ENCODE data around the gene FRMD6.

GRCh38 chr14:51613416-51613815, 38.3 kb upstream of the FRMD6 start:
- TF ChIP-seq REST (IDR thresholded peaks at IDR 0.05; ENCODE audit: insufficient read depth in 1 of 2, low read depth in 2 of 2, low read length in 2 of 2), result no peak
- no peak for TF ChIP-seq POLR2AphosphoS5 (IDR thresholded peaks at IDR 0.05; ENCODE audit: low read depth, low read length)
- TF ChIP-seq TAF1 (IDR thresholded peaks at IDR 0.05; ENCODE audit: borderline replicate concordance, insufficient read depth, low read length), result no peak
- TF ChIP-seq SIN3A (IDR thresholded peaks at IDR 0.05; ENCODE audit: borderline replicate concordance, insufficient read depth, low read length), result no peak
- TF ChIP-seq FOXP2 (optimal IDR thresholded peaks at IDR 0.05; ENCODE audit: borderline replicate concordance, extremely low read depth, extremely low read length, insufficient read depth), result no peak

Measured in PFSK-1 (cell line).